Small intestine (tissue), 7 donors: ENCODE data around the gene GPX4. TPM values are rescaled to one million over a fixed set of nuclear protein-coding genes. Genes with fewer than 3 reads are reported as not detected.
A peak's percentile ranks its signal among the peaks of the same experiment; 100 is the strongest.
"Not testable (repeated sequence)": the region's sequence is repeated elsewhere in the genome, so short reads cannot be mapped to it uniquely, and the experiment has no call there.

Source experiments
- DNase-seq, 2 donors: peaks; one replicate each; pipeline versions ENCODE4 v3.0.0 to v3.0.0-alpha.2; 2013
- FAIRE-seq: peaks from 2 replicates; lab custom pipeline; 2012; peaks lifted over from hg19 to GRCh38; lab: Jason Lieb, UNC
- H3K27ac ChIP-seq, 3 donors: one replicate each; pipeline ENCODE4 v1.5.1; 2013; ENCODE audit warnings: low read length in 2 of 3, mild to moderate bottlenecking in 2 of 3, control low read depth in 1 of 3, inconsistent platforms in 1 of 3, low read depth in 1 of 3, moderate library complexity in 1 of 3
- H3K27me3 ChIP-seq, 3 donors: one replicate each; pipeline ENCODE4 v1.6.1; 2013; ENCODE audit warnings: low read length in 3 of 3, inconsistent platforms in 1 of 3; ENCODE audit not compliant: control insufficient read depth in 3 of 3, insufficient read depth in 3 of 3
- H3K36me3 ChIP-seq, 3 donors: one replicate each; pipeline ENCODE4 v1.6.1; 2013; ENCODE audit warnings: low read length in 3 of 3, inconsistent platforms in 1 of 3, low read depth in 1 of 3, mild to moderate bottlenecking in 1 of 3, moderate library complexity in 1 of 3; ENCODE audit not compliant: control insufficient read depth in 3 of 3, insufficient read depth in 2 of 3
- H3K4me1 ChIP-seq, 3 donors: one replicate each; pipeline ENCODE4 v1.6.1; 2013; ENCODE audit warnings: low read length in 2 of 3, inconsistent platforms in 1 of 3, low read depth in 1 of 3, mild to moderate bottlenecking in 1 of 3, moderate library complexity in 1 of 3; ENCODE audit not compliant: control insufficient read depth in 3 of 3, insufficient read depth in 2 of 3
- H3K4me3 ChIP-seq, 3 donors: one replicate each; pipeline ENCODE4 v1.5.1; 2013; ENCODE audit warnings: low read length in 3 of 3, control low read depth in 1 of 3, inconsistent platforms in 1 of 3, low read depth in 1 of 3, mild to moderate bottlenecking in 1 of 3, moderate library complexity in 1 of 3
- H3K9me3 ChIP-seq, 2 donors: one replicate each; pipeline ENCODE4 v1.6.1; 2013; ENCODE audit warnings: low read depth in 1 of 2, low read length in 1 of 2; ENCODE audit not compliant: control insufficient read depth in 2 of 2, insufficient read depth in 1 of 2
- WGBS, 3 donors: extraction: QIAGEN DNeasy Blood & Tissue Kit; methylation state at CpG; one replicate each; pipeline ENCODE4 v1.1.7; 2013; 5-methylcytosine and 5-hydroxymethylcytosine counted together
- polyA plus RNA-seq, 4 donors: library from polyadenylated mRNA; stranded (reverse) in 3 of 4; unstranded in 1 of 4; fragments of 200-250 nt in 3 of 4; fragments of 120-200 nt in 1 of 4; gene quantifications; one replicate each; pipeline versions ENCODE4 v1.2.1 to v1.2.3, GENCODE V29; 2013
- donor health status: healthy with polysubstance abuse.
- donor health status: control.
- donor health status: control.
- donor health status: Bipolar disorder and iron deficiency.
- donor health status: healthy.

GPX4 gene
- polyA plus RNA-seq, 4 donors, result 335 to 1,298 (median 781) TPM

DNA sequence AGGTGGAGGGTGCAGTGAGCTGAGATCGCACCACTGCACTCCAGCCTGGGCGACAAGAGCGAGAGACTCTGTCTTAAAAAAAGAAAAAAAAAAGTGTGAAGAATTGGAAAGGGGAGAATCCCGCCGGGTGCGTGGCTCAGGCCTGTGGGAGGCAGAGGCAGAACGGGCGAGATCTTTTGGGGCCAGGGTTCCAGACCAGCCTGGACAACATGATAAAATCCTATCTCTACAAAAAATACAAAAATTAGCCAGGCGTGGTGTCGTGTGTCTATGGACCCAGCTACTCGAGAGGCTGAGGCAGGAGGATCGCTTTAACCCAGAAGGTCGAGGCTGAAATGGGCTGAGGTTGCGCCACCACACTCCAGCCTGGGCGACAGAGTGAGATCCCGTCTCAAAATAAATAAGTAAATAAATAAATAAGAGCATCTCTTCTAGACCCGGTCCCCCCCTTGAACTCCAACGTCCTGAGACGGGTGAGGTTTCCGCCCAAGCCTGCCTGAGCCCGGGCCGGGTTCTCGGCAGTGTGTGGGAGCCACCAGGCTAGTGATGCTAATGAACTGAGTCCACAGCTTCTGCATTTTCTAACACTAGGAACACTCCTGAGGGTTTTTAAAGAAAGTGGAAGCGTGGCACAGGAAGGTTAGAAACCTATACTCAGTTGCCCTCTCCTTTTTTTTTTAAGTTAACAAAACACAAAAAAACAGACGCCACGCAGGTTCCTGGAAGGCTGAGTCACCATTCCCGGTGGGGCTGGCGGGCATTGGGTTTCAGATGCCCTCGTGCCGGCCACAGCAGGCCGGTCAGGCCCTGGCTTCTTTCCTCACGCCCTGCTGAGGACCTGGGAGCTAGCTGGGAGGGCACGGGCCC, 22.0 kb downstream of the GPX4 start:
- Histone ChIP-seq H3K27me3 (no peaks in the 10 kb centered on the region), H3K4me3 (no peak overlapping the region), H3K4me1 (peaks cover 0 to 2% (median 0%) of the 10 kb centered on the region in 3 donors), H3K27ac (no peak overlapping the region), H3K36me3 (peaks cover 30 to 95% (median 46%) of the 10 kb centered on the region in 3 donors), H3K9me3 (no peaks in the 10 kb centered on the region)
- FAIRE-seq (no peak), DNase-seq (no peak)
- 91 to 93% (median 91%) methylated on average over 33 of the region's 33 CpGs for WGBS, 3 donors

DNA sequence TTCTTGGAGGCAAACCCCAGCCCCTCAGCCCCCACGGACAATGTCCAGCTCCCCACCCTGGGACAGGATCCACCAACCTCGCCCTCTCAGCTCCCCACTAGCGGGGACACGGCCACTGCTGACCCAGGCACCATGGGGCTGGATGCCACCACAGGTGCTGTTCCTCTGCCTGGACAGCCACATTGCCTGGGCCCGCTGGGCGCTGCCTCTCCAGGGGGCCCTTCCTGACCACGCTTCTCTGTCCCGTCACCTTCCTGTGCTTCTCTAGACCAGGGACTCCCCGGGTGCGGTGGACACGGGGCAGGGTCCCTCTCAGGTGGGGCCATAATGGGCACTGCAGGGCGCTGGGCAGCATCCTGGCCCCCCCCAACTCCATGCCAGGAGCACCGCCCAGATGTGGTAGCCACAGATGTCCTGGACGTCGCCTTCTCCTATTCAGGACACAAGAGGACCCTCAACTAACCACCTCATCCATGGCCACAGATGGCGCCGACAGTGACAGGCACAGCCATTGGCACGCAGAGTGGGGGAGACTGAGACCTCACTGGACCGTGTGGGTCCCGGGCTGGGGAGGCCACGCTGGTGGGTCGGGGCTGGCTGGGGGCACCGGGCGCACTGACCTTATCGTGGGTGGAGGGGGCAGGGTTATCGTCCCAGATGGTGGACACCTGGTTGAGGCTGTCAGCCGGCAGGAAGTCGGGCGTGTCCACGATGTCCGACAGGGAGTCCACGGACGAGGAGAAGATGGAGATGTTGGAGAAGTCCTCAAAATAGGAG, 23.4 kb downstream of the GPX4 start:
- H3K27ac ChIP-seq, result no peak overlapping the region
- H3K9me3 ChIP-seq, result no peaks in the 10 kb centered on the region
- no peaks in the 10 kb centered on the region for H3K27me3 ChIP-seq
- no peak overlapping the region for H3K4me3 ChIP-seq
- 92 to 95% (median 95%) methylated on average over 30 to 33 of the region's 33 CpGs for WGBS, 3 donors
- peaks cover 0 to 14% (median 0%) of the 10 kb centered on the region in 3 donors for H3K4me1 ChIP-seq
- DNase-seq, result no peak
- peaks cover 20 to 85% (median 35%) of the 10 kb centered on the region in 3 donors for H3K36me3 ChIP-seq
- FAIRE-seq, result no peak

- FAIRE-seq, result no peak
- Histone ChIP-seq H3K4me1 (peaks cover 3 to 23% (median 5%) of the 10 kb centered on the region in 3 donors), H3K27me3 (no peaks in the 10 kb centered on the region), H3K36me3 (peaks cover 17 to 75% (median 26%) of the 10 kb centered on the region in 3 donors), H3K4me3 (no peak overlapping the region), H3K9me3 (no peaks in the 10 kb centered on the region), H3K27ac (no peak overlapping the region)
- no peak for DNase-seq
- 82 to 92% (median 89%) methylated on average over 16 to 17 of the region's 17 CpGs for WGBS, 3 donors
These were observed 24.3 kb downstream of the GPX4 start for GRCh38 chr19:1128106-1128505.

GRCh38 chr19:1129084-1129483, 25.3 kb downstream of the GPX4 start:
- H3K9me3 ChIP-seq, FAIRE-seq, DNase-seq, H3K27me3 ChIP-seq, H3K27ac ChIP-seq, H3K4me3 ChIP-seq: not testable (repeated sequence)
- peaks cover 3 to 26% (median 9%) of the 10 kb centered on the region in 3 donors for H3K4me1 ChIP-seq
- H3K36me3 ChIP-seq, result peaks cover 8 to 75% (median 18%) of the 10 kb centered on the region in 3 donors
- WGBS, 3 donors, result 93 to 94% (median 94%) methylated on average over 7 of the region's 7 CpGs

DNA sequence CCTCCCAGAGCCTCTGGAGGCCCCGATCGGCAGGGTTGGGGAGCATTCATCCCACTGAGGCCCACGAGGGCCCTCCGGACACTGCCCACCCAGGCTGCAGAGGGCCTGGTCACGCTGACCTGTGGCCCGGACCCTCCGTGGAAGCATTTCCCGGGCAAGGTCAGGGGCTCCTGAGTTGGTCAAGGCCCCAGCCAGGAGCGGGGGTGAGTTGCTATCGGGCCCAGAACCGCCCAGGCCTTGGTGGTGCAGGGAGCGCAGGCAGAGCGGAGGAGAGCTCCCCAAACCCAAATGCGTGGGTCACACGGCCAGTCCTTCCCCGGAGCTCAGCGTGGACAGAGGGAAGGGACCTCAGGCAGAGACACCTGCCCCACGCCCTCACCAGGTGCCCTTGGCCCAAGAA, 25.7 kb downstream of the GPX4 start:
- FAIRE-seq (no peak), DNase-seq (no peak)
- H3K27ac ChIP-seq, result no peak overlapping the region
- H3K36me3 ChIP-seq, result peaks cover 8 to 75% (median 17%) of the 10 kb centered on the region in 3 donors
- WGBS, 3 donors, result 94% methylated on average over 15 to 18 of the region's 18 CpGs
- no peaks in the 10 kb centered on the region for H3K27me3 ChIP-seq
- H3K4me1 ChIP-seq, result peaks cover 3 to 26% (median 9%) of the 10 kb centered on the region in 3 donors
- H3K4me3 ChIP-seq, result no peak overlapping the region
- H3K9me3 ChIP-seq, result no peaks in the 10 kb centered on the region

DNA sequence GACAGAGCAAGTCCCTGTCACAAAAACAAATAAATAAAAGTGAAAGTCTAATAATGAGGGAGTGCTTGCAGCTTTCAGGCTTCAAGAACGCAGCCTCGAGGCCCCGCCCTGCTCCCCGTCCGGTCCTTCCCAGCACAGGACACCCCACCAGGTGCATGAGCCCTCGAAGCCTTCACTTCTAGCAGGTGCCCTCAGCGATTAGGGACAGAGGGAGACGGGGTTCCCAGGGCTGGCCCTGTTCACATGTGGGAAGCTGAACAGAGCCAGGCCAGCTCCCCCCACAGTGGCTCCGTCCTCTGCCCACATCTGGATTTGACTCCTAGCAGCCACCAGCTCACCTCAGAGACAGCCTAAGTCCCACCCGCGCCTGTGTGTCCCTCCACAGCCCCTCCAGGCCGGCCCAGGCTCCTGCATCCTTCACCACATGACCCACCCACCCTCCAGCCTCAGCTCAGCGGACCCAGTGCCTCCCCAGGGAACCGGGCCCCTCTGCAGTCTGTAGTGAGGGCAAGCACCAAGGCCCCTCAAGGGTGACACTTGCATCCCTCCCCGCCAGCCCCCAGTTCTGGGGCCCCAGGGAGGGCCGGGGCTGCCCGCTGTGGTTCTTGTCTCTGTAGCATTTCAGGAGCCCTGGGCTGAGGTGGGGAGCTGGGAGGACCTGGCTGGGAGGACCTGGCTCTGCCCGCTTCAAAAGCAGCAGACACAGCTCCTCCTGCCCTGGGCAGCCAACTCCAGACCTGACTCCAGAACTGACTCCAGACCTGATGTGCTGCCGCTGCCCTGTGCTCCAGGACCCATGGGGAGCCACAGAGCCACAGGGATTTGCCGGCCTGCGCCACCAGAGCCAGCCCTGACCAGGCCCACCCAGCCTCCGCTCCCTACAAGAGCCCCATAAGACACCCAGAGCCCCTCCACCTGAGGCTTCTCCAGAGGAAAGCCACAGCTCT, 27.2 kb downstream of the GPX4 start:
- DNase-seq, result peak in 1 of 2 donors; percentile 51
- peak overlapping the region; percentile 77 to 99 (median 80) for H3K27ac ChIP-seq
- H3K4me1 ChIP-seq, result peaks cover 3 to 34% (median 9%) of the 10 kb centered on the region in 3 donors
- H3K9me3 ChIP-seq, result no peaks in the 10 kb centered on the region
- no peaks in the 10 kb centered on the region for H3K27me3 ChIP-seq
- no peak for FAIRE-seq
- H3K4me3 ChIP-seq, result peak overlapping the region; percentile 56 to 84 (median 74)
- WGBS, 3 donors, result 20 to 34% (median 32%) methylated on average over 22 of the region's 22 CpGs
- H3K36me3 ChIP-seq, result peaks cover 8 to 70% (median 10%) of the 10 kb centered on the region in 3 donors

DNA sequence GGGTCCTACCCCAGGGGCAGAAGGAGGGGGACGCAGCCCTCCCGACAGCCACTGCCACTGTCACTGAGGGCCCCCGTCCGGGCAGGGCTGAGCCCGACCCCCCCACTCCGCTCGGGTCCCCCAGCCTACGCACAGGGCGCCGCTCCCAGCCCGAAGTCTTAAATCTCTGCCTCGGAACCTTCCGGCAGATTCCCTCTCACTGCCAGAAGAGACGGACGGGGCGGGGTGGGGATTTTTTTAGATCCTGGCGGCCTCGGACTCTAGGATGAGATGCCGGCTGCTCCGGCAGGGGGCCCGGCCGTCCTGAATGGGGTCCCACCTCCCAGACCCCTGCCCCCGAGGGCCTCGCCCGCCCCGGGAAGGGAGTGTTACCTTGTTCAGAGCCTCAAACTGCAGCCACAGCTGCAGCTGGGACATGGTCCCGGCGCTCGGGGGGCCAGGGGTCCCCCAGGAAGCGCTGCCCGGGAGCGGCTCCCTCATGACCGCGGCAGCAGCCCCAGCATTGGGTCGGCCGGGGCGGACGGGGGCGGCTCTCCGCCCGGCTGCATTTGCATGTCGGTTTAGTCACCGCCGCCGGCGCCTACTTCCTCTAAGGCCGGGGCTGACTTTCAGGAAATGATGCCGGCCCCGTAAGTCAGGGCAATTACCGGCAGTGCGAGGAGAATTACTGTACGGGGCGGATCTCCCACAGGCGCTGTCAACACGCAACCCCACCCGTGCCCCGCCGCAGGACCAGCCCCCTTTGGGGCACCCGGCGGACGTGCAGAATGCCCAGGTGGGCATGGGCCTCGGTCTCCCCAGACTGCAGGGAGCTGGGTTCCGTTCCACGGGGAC, 28.1 kb downstream of the GPX4 start:
- Histone ChIP-seq H3K27me3 (no peaks in the 10 kb centered on the region), H3K4me1 (peaks cover 3 to 42% (median 15%) of the 10 kb centered on the region in 3 donors), H3K4me3 (peak overlapping the region; percentile 56 to 84 (median 74)), H3K9me3 (no peaks in the 10 kb centered on the region), H3K27ac (peak overlapping the region; percentile 77 to 99 (median 80)), H3K36me3 (peaks cover 3 to 68% (median 5%) of the 10 kb centered on the region in 3 donors)
- WGBS, 3 donors, result 1 to 6% (median 1%) methylated on average over 58 to 64 of the region's 64 CpGs
- FAIRE-seq, result no peak
- DNase-seq, result peak; percentile 91 to 94
